Fibroblast of skin of abdomen (primary cell): ENCODE data around the gene CENPM.

ENCODE experiments used
- DNase-seq: peaks from one replicate; pipeline ENCODE4 v3.0.0-alpha.2; 2013

The CENPM gene

DNA sequence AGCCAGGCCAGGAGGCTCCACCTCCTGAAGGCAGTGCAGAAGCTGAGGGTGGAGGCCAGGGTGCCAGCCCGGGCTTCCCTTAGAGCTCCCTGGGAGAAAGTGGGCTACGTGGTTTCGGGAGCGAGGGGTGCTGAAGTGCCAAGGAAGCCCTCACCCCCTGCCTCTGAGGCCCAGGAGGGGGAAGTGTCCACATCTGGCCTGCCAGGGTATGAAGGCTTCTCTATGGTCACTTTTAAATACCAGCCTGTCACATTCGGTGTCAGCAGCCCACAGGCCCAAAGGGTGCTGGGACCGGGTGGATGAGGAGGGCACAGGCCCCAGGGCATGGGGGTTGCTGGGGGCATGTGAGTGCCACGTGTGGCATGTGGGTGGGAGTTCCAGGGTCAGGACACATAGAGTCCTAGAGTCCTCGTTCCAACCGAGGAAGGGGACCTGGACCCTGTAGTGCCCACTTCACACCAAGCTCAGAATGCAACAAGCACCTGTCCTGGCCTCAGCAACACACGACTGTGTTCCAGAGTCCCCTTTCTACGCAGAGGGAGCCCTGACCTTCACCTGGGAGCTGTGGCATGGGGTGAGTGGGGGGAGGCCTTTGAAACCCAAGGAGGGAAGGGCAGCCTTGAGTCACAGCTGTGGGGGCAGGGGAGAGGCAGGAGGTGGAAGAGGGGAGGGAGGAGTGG is 33.8 kb downstream of the CENPM start:
- DNase-seq: no peak

DNA sequence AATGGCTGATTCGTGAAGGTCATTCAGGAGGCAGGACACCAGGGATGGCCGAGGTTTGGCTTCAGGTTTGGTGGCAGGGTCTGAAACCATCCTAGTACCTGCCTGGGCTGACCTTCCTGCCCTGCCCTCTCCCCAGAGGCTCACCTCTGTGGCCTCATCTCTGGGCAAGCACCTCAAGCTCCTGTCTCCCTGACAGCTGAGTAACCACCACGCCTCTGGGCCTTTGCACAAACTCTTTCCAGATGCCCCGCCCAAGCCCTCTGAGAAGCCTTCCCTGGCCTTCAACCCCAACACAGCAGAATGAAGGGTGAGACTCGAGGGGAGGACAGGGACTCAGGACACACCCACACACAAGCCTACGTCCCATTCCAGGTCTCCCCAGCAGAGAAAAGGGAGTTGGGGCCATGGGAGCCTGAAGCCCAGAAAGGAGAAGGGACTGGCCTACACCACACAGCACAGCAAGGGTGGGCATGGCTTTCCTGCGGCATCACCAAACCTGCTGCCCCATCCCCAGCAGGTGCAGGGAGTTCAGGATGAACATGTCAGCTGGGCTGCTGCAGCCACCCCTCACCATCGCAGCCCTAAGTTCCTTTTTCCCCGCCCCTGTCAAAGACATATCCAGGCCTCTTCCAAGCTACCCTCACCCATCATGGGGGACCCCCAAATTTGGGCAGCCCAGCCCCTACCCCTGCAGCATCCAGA is 34.5 kb downstream of the CENPM start:
- DNase-seq: no peak

DNA sequence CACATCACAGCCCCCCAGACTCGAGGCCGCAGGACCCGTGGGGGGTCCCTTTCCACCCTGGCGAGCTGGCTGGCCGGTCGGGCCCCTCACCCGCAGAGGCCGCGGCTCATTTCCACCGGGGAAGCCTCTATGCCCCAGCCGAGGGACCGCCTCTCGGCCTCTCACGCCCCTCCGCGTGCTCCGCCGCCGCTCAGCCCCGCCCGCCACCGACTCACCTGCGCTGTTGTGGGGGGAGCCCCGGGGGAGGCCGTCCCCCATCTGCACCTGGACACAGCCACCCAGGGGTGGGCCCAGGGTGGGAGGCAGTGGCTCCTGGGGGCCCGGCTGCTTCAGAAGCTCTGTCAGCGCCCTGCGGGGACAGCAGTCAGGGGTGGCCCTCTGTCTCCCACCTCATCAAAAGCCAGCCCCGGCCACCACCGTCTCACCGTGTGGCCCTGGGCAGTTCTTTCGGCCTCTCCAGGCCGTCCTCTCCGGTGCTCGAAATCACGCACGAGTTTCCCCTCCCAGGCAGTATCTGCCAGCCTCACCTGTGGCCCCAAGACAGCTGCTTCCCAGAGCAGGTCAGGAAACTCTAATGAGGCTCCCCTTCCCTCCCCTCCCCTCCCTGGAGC is 35.8 kb downstream of the CENPM start:
- DNase-seq: no peak

DNA sequence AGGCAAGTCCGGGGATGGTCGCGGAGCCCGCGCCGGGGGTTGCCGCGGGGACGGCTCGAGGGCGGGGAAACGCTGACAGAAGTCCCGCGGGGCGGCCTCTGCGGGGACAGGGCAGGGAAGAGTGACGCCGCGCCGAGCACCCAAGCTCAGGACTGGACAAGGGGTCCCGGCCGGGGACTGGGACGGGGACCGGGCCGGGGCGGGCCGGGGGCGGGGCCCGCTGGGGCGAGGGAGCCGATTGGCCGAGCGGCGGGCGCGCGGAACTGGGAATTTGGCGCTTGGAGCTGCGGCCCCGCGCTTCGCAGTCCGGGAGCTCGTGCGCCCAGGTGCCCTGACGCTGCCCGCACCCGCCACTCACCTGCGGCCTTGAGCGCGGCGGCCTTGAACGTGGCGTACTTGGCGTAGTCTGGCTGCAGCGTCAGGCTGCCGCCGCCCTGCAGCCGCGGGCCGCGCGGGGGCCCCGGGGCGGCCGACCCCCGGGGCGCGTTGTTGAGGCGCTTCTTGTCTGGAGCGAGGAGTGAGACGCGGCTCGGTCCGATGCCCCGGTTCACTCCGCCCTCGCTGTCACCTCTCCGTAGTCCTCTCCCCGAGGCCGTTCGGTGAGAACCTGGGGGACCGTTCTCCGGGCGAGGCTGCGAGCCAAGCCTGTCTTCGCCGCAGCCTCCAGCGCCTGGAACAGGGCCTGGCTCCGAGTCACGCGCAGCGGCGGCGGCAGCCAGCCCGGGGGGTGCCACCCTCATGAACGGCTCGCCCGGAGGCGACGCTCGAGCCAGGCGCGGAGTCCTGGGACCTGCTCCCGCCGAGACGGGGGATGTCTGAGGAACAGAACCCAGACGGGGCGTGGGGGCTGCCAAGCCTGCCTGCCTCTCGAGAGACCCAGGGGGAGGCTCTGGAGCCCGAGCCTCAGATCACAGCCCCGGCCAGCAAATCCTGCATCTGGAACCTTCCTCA is 36.6 kb downstream of the CENPM start:
- DNase-seq: no peak

DNA sequence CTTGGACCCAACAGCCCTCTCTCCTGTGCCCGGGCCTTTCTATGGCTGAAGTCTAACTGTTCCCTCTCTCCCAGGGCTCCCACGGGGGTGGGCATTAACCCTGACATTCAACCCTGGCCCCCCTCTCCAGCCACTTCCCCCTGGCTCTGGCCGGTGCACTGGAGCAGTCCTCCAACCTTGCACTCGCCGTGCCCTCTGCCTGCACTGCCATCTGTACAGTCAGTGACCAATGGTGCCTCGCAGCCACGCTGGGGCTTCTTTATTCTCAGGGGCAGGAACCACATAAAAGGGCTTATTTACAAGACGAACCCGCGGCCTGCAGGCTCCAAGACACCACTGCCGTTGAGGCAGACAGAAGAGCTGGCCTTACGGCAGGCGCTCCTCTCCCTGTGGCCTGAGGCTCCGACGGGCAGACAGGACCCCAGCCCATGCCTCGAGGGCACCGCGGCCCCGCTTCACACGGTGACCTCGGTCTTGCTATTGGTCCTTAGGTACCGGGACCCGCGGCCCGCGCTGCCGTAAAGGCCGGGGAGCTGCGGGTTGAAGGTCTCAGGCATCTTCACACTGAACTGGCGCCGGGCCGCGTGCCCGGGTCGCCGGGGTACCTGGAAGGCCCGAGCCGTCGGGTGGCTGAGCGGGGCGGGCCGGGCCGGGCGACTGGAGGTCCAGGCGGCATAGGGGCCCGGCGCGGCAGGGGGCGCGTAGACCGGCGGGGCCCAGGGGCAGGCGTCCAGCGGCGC is 37.5 kb downstream of the CENPM start:
- DNase-seq: no peak

DNA sequence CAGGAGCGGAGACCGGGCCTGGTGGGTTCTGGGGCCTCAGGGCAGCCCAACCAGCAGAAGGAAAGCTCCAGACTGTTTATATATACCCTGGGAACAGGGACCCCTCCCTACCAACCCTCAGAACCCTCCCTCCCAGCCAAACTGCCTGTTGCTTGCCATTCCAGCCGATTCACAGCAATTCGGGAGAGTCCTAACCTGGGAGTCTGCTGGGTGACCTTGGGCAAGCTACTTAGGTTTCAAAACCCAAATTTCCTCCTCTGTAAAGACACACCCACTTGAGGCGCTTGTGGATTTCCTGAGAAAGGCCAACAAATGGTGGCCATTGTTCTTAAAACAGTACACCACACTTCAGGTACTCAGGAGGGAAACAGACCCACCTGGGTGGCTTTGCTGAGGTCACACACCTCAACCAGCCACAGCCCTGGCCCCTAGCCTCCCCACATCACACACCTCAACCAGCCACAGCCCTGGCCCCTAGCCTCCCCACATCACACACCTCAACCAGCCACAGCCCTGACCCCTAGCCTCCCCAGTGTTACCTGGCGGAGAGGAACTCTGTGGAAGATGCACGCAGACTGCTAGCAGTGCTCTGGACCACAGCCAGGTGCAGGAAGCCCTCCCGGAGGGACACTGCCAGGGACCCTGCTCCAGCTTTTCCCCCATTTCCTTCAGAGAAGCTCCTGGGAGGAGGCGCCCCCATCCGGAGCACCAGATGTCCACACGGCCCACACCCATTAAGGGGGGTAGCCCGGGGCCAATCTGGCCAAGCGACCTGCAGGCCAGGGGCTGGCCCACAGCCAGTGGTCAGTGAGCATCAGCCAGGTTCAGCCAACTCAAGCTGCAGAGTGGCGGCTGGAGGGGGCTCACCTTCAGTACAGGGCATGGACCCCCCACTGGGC is 38.3 kb downstream of the CENPM start:
- no peak for DNase-seq

DNA sequence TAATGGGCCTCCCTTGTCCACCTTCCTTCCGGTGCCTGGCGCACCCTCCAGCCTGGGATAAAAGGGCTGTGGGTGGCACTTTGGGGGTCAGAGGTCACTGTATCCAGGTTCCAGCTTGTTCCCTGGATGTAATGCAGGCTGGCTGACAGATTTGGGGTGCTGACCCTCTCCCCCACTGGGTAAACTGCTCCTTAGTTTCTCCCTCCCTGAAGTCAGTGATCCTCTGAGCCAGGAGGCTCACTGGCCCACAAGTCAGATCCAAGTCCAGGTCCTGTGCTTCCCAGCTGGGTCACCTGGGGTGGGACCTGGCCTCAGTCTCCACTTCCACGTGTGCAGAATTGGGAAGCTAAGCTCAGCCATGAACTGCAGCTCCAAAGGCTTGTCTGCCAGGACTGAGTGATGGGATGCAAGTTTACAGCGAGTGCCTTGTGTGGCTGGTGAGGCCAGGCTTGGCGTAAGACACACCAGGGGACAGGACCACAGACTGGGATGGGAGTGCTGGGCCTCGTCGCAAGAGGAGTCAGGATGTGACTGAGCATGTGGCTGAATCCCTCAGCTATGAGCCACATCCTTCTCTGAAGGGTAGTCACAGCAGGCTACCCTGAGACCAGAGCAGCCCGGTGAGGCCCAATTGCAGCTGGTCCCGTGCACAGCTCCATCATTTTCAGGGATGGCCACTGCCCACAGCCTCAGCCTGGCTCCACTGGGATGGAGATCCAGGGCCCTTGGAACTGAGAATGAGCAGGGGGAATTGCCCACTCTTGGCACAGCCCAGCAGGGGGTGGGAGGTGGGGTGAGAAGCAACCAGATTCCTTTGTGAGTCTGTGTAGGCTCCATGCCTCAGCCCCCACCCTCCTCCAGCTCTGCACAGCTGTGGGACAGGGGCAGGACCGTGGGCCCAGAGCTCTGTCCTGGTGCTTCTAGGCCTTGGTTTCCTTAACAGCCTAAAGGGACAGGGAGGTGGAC is 39.2 kb downstream of the CENPM start:
- DNase-seq: no peak

DNA sequence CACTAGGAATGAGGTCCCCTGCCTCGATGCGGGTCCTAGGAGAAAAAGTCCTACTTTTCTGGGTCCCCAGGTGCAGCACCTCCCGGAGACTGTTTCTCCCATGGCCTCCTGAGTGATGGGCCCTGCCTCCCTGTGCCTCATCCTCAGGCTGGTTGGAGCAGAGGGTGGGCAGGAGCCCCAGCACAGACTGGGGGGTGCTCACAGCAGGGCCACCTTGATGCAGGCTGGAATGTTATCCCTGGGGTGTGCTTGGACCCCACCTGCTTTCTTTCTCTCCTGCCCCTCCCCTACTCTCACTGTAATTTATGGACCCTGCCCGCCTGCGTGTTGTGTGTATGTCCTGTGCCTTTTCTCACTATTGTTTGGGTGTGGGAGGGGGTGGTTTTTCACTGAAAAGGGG is 40.1 kb downstream of the CENPM start:
- no peak for DNase-seq

DNA sequence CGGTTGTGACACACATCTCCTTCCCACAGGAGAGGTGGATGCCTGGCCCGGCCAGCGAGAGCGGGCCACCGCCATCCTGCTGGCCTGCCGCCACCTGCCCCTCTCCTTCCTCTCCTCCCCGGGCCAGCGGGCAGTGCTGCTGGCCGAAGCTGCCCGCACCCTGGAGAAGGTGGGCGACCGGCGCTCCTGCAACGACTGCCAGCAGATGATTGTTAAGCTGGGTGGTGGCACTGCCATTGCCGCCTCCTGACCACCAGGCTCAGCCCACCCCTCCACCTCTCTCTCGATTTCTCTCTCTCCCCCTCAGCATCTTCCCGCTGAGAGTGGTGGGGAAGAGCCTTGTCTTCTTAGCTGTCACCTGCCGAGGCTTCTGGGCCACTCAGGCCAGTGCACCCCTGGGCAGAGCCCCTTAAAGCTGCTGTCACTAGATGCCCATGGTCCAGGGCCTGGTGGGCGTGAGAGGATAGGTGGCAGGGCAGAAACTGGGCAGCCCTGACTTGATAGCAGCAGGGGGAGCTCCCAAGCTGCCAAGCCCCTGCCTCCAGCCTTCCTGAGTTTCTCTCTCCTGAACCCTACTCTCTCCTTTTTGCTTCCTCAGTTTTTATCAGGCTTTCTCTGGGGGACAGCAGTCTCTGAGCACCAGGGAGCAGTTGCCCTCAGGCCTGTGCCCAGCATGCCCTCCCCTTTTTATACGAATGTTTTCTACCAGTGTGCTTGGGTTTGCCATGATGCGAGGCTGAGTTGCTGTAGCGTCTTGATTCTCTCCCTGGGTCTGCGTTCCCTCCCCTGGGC is 41.3 kb downstream of the CENPM start:
- no peak for DNase-seq

DNA sequence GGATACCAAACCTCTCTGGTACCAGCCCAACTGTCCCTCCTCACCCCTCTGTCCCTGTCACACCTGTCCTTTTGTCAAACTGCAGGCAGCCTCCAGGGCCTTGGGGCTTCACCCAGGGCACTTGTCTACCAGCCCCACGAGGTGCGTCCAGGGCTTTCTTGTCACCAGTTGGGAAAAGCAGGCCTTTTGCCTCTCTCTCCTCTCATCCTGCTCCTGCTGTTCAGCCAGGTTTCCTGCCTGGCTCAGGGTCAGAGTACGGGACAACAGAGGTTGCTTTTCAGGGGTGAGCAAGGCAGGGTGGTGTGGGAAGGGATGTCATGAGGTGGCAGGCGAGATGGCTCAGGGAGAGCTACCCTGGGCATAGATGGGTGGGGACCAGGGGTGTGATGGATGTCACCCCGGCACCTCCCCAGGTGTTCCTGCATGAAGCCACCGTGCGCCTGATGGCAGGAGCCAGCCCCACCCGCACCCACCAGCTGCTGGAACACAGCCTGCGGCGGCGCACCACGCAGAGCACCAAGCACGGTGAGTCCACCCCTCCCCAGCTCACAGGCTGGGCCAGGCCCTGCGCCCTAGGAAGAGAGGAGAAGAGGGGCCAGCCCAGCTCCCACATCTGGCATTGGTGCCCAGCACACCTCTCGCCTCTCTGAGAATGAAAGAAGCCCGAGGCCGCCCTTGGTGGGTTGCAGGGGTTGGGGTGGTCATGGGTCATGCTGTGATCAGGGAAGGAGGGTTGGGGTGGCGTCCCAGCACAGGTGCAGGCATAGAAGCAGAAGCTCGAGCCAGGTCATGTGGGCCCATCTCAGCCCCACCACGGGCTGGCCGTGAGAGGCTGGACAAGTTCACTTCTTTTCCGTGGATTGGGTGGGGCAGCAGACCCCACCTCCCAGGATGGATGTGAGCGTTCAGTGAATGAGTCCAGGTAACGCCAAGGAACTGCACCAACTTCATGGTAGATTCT is 42.2 kb downstream of the CENPM start:
- DNase-seq: no peak

DNA sequence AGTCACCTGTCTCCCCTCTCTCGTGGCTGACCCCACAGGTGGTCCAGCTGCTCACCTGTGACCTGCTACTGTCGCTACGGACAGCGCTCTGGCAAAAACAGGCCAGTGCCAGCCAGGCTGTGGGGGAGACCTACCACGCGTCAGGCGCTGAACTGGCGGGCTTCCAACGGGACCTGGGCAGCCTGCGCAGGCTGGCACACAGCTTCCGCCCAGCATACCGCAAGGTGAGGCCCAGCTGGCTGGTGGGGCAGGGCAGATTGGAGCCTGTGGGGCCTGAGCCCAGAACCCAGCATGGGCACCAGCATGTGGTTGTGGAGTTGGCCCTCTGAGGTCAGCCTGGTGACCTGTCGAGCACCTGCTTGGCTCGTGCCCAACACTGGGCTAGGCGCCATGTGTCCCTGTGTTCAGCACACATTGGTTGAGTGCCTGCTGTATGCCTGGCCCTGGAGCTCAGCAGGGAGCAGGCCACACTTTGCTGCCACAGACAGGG is 44.0 kb downstream of the CENPM start:
- no peak for DNase-seq

DNA sequence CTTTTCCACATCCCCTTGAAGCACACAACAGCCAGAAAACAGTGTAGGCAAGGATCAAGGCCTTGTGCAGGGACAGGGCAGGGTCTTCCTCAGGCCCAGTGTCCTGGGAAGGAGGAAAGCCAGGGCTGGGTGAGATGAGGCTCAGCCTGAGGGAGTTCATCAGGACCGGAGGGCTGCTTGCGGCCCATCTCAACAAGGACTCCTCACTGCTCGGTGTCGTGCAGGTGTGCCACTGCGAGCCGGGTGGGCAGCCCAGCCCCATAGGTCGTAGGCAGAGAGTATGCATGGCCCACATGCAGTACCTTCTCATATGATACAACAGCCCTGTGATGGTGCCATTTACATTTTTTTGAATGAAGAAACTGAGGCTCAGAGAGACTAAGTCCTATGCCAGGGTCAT is 44.9 kb downstream of the CENPM start:
- no peak for DNase-seq

DNA sequence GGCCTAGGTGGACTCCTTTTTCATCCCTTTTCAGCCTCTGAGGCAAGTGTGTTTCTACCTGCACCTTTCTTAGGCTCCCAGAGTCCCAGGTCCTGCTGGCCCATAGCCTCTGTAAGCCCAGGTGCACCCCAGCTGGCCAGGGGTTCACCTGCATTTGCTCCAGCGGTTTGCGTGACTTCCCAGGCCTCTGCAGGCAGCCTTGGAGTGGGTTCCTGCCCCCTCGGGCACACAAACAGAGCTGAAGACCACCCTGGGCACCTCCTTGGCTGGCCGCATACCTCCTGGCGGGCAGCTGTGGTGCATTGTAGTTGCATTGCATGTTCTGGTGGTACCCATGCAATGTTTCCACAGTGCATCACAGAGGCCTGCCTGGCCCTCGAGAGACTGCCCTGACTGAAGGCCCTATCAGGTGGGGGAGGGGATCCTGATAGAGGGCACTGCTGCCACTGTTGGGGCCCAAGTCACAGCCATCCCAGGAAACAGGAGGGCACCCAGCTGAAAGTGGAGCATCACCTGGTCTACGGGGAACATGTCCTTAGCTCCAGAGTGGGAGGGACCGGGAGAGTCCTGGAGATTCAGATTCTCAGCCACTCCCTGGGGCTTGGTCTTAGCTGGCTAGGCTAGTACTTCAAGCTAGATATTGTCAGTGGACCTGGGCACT is 46.2 kb downstream of the CENPM start:
- no peak for DNase-seq

DNA sequence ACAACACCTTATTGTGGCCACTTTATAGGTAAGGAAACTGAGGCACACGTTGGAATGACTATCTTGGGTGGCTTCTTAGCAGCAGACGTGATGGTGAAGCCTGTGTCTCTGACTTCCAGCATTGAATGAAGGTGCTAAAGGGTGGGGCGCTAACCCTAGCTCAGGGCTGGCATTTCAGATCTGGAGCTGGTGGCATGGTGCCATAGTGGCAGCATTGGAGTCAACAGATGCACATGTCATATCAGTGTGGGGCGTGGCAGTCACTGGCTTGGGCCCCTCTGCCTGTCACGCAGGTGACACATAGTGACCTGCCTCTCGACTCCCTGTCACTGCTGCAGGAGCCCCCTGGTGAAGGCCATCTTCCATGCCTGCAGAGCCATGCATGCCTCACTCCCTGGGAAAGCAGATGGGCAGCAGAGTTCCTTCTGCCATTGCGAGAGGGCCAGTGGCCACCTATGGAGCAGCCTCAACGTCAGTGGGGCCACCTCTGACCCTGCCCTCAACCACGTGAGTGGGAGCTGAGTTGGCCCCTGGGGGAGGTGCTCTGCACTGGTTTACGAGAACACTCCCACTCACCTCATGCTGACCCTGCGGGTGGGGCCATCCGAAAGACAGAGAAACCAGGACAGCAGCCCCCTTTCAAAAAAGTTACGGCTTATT is 46.8 kb downstream of the CENPM start:
- no peak for DNase-seq

DNA sequence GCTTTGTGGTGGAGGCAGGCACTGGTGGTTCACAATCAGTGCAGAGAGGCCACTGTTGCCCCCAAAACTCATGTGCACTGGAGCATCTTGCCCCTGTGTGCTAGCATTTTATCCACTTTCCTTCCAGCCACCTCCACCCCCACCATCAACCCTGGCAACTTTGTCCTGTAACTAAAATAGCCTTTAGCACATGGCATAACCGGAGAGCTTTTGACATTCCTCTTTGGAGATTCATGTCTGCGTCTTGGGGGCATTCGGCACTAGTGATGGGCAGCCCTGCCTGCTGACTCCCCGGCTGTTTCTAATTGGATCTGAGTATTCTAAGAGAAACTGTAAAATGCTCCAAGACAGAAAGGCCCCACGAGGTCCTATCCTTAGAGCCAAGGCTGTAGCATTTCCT is 47.8 kb downstream of the CENPM start:
- no peak for DNase-seq

DNA sequence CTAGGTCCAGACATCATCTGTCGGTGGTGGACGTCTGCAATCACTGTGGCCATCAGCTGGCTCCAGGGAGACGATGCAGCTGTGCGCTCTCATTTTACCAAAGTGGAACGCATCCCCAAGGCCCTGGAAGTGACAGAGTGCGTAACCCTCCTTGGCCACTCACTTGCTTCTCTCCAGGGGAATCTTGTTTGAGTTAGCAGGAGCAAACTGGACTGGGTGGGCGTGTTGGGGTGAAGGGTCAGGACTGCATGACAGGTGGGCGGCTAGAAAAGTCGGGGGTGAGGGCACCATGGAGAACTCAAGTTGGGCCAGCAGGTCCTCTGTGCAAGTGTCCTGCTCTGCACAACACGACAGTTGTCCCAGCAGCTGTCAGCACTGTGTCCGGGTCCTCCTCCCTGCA is 48.3 kb downstream of the CENPM start:
- DNase-seq: no peak
